ENCODE data around the gene GLRX5. TPM values are rescaled to one million over a fixed set of nuclear protein-coding genes. Genes with fewer than 3 reads are reported as not detected.
A peak's percentile ranks its signal among the peaks of the same experiment; 100 is the strongest.

GLRX5 gene
- total RNA-seq, 2 donors from 2014 or later, result 21.5 to 49.1 TPM

- H3K4me1 ChIP-seq, result peaks cover 9% of the 10 kb centered on the region
- WGBS, 2 donors, result 67 to 68% methylated on average over 8 to 9 of the region's 9 CpGs
- no peaks in the 10 kb centered on the region for H3K36me3 ChIP-seq (replicated peaks in 1 of 2; ENCODE audit: insufficient read depth in 1 of 2, low read depth in 2 of 2)
- H3K27ac ChIP-seq, result no peak overlapping the region
- intact Hi-C loops (cut with DNase I), result no loop called here
- no peak for DNase-seq
- no peaks in the 10 kb centered on the region for H3K9me3 ChIP-seq
- no peak for ATAC-seq
- no peaks in the 10 kb centered on the region for H3K27me3 ChIP-seq
- H3K4me3 ChIP-seq, result no peak overlapping the region
- TF ChIP-seq CTCF (IDR thresholded peaks at IDR 0.05), result no peak
- no peak for TF ChIP-seq POLR2A (IDR thresholded peaks at IDR 0.05)
Measured at GRCh38 chr14:95498622-95499353, 36.1 kb upstream of the GLRX5 start.

- DNase-seq (no peak), ATAC-seq (no peak)
- Histone ChIP-seq H3K4me3 (no peak overlapping the region), H3K4me1 (peaks cover 9% of the 10 kb centered on the region), H3K27me3 (no peaks in the 10 kb centered on the region), H3K9me3 (no peaks in the 10 kb centered on the region), H3K27ac (no peak overlapping the region), H3K36me3 (replicated peaks in 1 of 2; ENCODE audit: insufficient read depth in 1 of 2, low read depth in 2 of 2) (no peaks in the 10 kb centered on the region)
- TF ChIP-seq CTCF (IDR thresholded peaks at IDR 0.05) (no peak), POLR2A (IDR thresholded peaks at IDR 0.05) (no peak)
- intact Hi-C loops (cut with DNase I), result no loop called here
- WGBS, 2 donors, result 3 to 6% methylated on average over 1 of the region's 1 CpG
Measured at GRCh38 chr14:95499354-95499750, 35.5 kb upstream of the GLRX5 start.

- no peak for ATAC-seq
Measured at GRCh38 chr14:95500201-95500681, 34.6 kb upstream of the GLRX5 start.

GRCh38 chr14:95500772-95501401 is 34.0 kb upstream of the GLRX5 start:
- intact Hi-C loops (cut with DNase I), result no loop called here
- Histone ChIP-seq H3K4me1 (peaks cover 9% of the 10 kb centered on the region), H3K36me3 (replicated peaks in 1 of 2; ENCODE audit: insufficient read depth in 1 of 2, low read depth in 2 of 2) (no peaks in the 10 kb centered on the region), H3K4me3 (no peak overlapping the region), H3K9me3 (no peaks in the 10 kb centered on the region), H3K27me3 (no peaks in the 10 kb centered on the region), H3K27ac (no peak overlapping the region)
- DNase-seq (peak in 2 of 4 donors; percentile 36 to 59), ATAC-seq (no peak)
- TF ChIP-seq POLR2A (IDR thresholded peaks at IDR 0.05) (no peak), CTCF (IDR thresholded peaks at IDR 0.05) (no peak)
- 75 to 81% methylated on average over 14 of the region's 14 CpGs for WGBS, 2 donors

More at GRCh38 chr14:95500201-95500681, 34.6 kb upstream of the GLRX5 start:
- peak in 1 of 4 donors; percentile 39 for DNase-seq
- H3K9me3 ChIP-seq, result no peaks in the 10 kb centered on the region
- H3K27me3 ChIP-seq, result no peaks in the 10 kb centered on the region
- no peak overlapping the region for H3K27ac ChIP-seq
- no peak overlapping the region for H3K4me3 ChIP-seq
- intact Hi-C loops (cut with DNase I), result no loop called here
- H3K36me3 ChIP-seq (replicated peaks in 1 of 2; ENCODE audit: insufficient read depth in 1 of 2, low read depth in 2 of 2), result no peaks in the 10 kb centered on the region
- WGBS, 2 donors, result 20 to 48% methylated on average over 6 to 14 of the region's 14 CpGs
- H3K4me1 ChIP-seq, result peaks cover 9% of the 10 kb centered on the region
- TF ChIP-seq POLR2A (IDR thresholded peaks at IDR 0.05), result no peak
- TF ChIP-seq CTCF (IDR thresholded peaks at IDR 0.05), result no peak
